Subcutaneous adipose tissue (tissue), 4 donors: ENCODE measurements around the gene SNX24. TPM values are rescaled to one million over a fixed set of nuclear protein-coding genes. Genes with fewer than 3 reads are reported as not detected.

ENCODE experiments used
- total RNA-seq, 4 donors: library from RNA; depleted of rRNA; stranded (reverse); fragments of >200 nt; gene quantifications; one replicate each; pipeline ENCODE4 v1.1.0, GENCODE V29; 2016
- TF ChIP-seq, protein P1 (sequence below): fragments of 450-650 bp; IDR thresholded peaks from one replicate; pipeline ENCODE4 v1.5.1; 2016; ENCODE audit warnings: low read depth, mild to moderate bottlenecking, control low read depth, antibody characterized with exemption, moderate library complexity

SNX24 gene
- total RNA-seq, 4 donors from 2014 or later, result 5.8 to 33.9 (median 28.8) TPM

DNA sequence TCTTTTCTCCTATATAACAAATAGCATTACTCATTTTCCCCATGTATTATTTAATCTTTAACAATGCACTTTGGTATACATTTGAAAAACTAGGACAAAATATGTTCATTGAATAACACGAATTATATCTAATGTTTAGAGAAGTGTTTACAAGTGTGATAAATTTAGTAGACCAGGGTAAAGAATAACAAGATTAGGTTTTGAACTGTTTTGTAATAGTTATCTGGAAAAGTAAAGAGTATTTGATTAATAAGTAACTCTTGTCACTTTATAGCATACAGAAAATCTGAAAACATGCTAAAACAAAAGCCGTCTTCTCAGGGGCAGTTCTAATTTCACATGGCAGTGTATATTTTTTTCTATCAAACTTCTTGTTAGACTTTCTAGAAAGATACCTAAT is 132.7 kb downstream of the SNX24 start:
- TF ChIP-seq, protein P1, sequence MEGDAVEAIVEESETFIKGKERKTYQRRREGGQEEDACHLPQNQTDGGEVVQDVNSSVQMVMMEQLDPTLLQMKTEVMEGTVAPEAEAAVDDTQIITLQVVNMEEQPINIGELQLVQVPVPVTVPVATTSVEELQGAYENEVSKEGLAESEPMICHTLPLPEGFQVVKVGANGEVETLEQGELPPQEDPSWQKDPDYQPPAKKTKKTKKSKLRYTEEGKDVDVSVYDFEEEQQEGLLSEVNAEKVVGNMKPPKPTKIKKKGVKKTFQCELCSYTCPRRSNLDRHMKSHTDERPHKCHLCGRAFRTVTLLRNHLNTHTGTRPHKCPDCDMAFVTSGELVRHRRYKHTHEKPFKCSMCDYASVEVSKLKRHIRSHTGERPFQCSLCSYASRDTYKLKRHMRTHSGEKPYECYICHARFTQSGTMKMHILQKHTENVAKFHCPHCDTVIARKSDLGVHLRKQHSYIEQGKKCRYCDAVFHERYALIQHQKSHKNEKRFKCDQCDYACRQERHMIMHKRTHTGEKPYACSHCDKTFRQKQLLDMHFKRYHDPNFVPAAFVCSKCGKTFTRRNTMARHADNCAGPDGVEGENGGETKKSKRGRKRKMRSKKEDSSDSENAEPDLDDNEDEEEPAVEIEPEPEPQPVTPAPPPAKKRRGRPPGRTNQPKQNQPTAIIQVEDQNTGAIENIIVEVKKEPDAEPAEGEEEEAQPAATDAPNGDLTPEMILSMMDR, result no peak

DNA sequence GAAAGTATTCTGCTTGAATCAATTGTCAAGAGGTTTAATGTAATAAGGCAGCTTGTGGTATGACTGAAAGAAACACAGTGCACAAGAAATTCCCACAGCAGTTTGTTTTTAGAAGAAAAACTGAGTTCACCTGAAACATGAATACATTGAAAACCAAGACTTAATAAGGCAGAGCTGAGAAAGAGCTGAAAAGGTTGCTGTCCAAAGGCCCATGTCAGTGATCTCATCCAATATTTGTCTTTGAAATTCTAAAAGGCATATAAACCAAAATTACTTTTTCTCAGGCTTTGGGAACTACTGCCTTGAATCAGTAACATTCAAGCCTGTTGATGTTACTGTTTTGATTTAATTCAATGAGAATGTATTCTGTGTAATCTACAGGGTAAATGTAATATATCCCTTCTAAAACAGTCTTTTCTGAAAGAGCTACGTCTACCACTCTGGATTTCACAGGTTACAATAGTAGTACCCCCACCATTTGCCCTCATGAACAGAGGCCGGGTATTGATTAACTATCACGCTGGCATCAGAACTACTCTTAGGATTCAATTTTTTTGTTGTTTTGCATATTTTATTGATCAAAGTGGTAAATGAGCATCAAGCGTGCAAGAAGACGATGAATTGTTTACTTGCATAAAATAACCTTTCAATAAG is 133.4 kb downstream of the SNX24 start:
- TF ChIP-seq, protein P1, result no peak

DNA sequence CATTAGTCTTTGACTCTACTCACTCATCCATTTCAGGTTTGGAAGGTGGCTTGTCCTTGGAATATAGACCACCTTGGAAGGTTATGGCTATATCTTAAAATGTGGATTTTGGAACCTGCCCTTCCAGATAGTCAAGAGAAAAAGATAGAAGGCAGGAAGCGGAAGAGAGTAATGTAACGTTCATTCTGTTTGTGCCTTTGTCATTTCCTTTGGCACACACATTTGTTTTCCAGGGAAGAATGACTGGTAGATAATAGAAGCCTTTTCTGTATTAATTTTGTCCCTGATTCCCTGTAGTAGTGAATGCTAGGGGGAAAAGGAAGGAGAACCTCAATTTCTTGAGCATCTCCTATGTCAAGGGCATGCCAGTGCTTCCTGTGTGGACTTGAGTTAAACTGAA is 136.4 kb downstream of the SNX24 start:
- TF ChIP-seq, protein P1, result no peak

DNA sequence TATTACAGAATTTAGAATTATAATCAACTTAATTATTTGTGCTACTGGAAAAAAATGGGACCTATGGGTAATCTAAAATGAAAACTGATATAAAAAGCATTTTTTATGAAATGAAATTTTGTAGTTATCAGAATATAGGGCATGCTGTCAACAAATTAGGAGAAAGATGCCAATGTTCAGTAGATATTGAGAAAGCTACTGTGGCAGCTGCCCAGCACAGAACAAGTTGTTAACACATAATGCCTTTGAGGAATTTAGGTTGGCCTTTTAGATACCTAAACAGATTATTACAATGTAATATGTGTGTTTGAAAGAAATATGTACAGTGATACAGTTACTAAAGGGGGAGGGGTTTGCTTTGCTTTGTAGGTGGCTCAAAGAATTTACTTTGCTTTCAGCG is 137.0 kb downstream of the SNX24 start:
- TF ChIP-seq, protein P1, result no peak

DNA sequence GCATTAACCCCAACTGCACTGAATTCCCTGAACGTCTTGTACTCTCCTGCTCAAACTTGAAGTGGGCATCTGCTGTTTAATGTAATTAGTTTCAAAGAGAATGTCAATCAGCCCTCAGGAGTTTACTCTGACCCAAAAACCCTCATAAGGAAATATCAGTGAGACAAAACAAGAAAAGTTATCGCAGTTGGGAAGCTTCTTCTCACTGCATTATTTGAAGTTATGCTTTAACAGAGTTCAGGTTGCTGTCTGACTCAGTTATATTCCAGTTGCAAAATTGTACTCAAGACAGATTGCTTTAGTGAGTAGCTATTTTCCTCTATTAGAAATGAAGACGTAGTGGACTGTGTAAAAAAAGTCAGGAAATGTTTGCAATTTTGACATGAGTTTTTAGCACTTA is 139.0 kb downstream of the SNX24 start:
- TF ChIP-seq, protein P1, result no peak

DNA sequence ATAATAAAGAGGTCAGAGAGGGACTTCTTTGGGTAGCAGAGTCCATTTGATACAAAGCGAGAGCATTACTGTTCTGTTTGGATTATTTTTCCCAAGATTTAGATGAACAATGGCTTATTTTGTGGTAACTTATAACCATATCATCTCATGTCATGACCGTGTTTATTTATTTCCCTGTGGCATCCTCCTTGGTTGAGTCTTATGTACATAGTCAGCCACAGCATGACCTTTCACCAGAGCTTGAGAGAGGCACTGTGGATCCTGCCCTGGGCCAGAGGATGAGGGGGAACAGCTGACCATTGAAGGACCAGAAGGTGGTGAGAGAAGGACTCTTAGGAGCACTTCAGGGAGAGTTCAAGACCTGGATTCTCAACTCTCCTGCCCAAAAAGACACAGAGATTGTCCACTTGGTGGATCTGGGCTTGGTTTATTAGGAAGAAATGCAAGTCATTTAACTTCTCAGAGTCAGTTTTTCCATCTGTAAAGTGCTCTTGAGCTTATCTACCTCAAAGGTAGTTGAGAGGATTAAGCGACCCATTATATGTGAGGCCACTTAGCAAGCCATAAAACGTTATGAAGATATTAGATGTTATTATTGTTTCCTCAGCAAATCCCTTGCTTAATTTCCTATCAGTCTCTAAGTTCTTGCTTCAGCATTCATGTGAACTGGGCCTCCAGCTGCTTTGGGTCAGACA is 139.7 kb downstream of the SNX24 start:
- TF ChIP-seq, protein P1, result no peak

DNA sequence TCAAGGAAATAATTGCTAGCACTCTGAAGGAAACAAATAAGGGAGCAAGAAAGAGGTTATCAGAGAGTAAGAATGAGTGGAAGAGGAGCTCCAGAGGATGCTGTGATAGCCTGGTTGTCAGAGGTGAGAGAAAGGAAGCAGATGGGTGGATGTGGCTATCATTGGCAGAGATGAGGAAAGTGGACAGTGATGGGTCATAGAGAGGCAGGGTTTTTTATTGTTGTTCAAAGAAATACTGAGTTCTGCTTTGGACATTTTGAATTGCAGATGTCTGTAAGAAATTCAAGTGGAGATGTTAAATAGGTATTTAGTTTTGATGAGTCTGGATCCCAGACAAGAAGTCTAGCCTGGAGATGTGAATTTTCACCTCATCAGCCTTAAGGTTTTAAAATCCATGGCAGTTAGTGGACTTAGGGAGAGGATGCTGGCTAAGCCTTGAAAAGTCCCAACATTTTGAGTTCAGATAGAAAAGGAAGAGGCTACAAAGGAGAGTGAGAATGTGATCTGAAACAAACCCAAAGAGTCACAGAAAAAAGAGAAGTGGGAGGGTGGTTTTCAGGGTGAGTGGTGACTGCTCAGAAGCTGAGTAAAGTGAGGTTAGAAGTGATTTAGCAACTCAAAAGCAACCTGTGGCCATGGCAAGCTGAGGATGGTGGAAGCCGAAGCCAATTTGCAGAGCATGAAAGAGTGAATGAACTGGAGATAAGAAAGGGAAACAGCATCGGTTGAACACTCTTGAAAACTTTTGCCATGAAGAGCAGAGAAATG is 140.7 kb downstream of the SNX24 start:
- TF ChIP-seq, protein P1, result no peak
